ENCODE results near the gene AP2A2. TPM values are rescaled to one million over a fixed set of nuclear protein-coding genes. Genes with fewer than 3 reads are reported as not detected.

The AP2A2 gene
- total RNA-seq, 2 experiments from 2014 or later: 24.9 to 43.0 TPM

- no peak overlapping the region for H3K4me2 ChIP-seq (ENCODE audit: low read length)
Observed at GRCh38 chr11:992577-992976, 66.9 kb downstream of the AP2A2 start.

DNA sequence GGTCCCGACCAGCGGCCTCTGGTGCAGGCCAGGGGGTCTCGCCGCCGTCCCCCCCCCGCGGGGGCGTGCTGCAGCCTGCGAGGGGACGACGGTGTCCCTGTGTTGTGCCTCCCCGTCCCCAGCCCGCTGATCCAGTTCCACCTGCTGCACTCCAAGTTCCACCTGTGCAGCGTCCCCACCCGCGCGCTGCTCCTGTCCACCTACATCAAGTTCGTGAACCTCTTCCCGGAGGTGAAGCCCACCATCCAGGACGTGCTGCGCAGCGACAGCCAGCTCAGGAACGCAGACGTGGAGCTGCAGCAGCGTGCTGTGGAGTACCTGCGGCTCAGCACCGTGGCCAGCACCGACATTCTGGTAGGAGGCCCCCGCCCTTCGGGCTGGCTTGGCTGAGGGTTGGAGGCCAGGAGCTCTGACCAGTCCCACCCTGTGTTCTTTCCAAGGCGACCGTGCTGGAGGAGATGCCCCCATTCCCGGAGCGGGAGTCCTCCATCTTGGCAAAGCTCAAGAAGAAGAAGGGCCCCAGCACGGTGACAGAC lies 68.0 kb downstream of the AP2A2 start:
- no peaks in the 10 kb centered on the region for H3K4me1 ChIP-seq (ENCODE audit: insufficient read depth, low read length, poor library complexity, severe bottlenecking)
- no peak for DNase-seq (ENCODE audit: low spot score)
- POLR2A ChIA-PET: no interaction called here
- intact Hi-C loops (cut with micrococcal nuclease; ENCODE audit: unreplicated experiment): no loop called here
- H3K27ac ChIP-seq (ENCODE audit: low read depth, low read length, poor library complexity, severe bottlenecking): no peak overlapping the region
- no peak overlapping the region for H3K4me2 ChIP-seq (ENCODE audit: low read length)
- no peak overlapping the region for H2AFZ ChIP-seq (ENCODE audit: low read length)
- TF ChIP-seq EZH2phosphoT487 (IDR thresholded peaks at IDR 0.05; ENCODE audit: borderline replicate concordance, low read depth, low read length) (no peak), CTCF (conservative IDR thresholded peaks at IDR 0.05; ENCODE audit: low read length) (no peak)
- no peaks in the 10 kb centered on the region for H3K9me2 ChIP-seq (ENCODE audit: insufficient read depth, low read length)
- H3K36me3 ChIP-seq (ENCODE audit: insufficient read depth, low read length): peaks cover 32% of the 10 kb centered on the region
- CTCF ChIA-PET (ENCODE audit: unreplicated experiment): no interaction called here
- no peaks in the 10 kb centered on the region for H3K79me2 ChIP-seq (ENCODE audit: insufficient read depth, low read depth, low read length)
- H4K20me1 ChIP-seq (ENCODE audit: insufficient read depth, low read length): no peaks in the 10 kb centered on the region
- no peak overlapping the region for H3K4me3 ChIP-seq (ENCODE audit: low read depth, low read length, poor library complexity, severe bottlenecking)
- no peaks in the 10 kb centered on the region for H3K9me3 ChIP-seq (ENCODE audit: low read length)
- no TSS peak for BruUV-seq (replicated peaks)

More at GRCh38 chr11:992577-992976, 66.9 kb downstream of the AP2A2 start:
- Histone ChIP-seq H3K9me3 (ENCODE audit: low read length) (no peaks in the 10 kb centered on the region), H3K4me1 (ENCODE audit: insufficient read depth, low read length, poor library complexity, severe bottlenecking) (no peaks in the 10 kb centered on the region), H3K36me3 (ENCODE audit: insufficient read depth, low read length) (peaks cover 35% of the 10 kb centered on the region), H4K20me1 (ENCODE audit: insufficient read depth, low read length) (no peaks in the 10 kb centered on the region), H2AFZ (ENCODE audit: low read length) (no peak overlapping the region), H3K27ac (ENCODE audit: low read depth, low read length, poor library complexity, severe bottlenecking) (no peak overlapping the region), H3K4me3 (ENCODE audit: low read depth, low read length, poor library complexity, severe bottlenecking) (no peak overlapping the region), H3K79me2 (ENCODE audit: insufficient read depth, low read depth, low read length) (no peaks in the 10 kb centered on the region), H3K9me2 (ENCODE audit: insufficient read depth, low read length) (no peaks in the 10 kb centered on the region)
- DNase-seq (ENCODE audit: low spot score): no peak
- ChIA-PET POLR2A (no interaction called here), CTCF (ENCODE audit: unreplicated experiment) (no interaction called here)
- intact Hi-C loops (cut with micrococcal nuclease; ENCODE audit: unreplicated experiment): no loop called here
- no TSS peak for BruUV-seq (replicated peaks)
- TF ChIP-seq CTCF (conservative IDR thresholded peaks at IDR 0.05; ENCODE audit: low read length) (no peak), EZH2phosphoT487 (IDR thresholded peaks at IDR 0.05; ENCODE audit: borderline replicate concordance, low read depth, low read length) (no peak)

DNA sequence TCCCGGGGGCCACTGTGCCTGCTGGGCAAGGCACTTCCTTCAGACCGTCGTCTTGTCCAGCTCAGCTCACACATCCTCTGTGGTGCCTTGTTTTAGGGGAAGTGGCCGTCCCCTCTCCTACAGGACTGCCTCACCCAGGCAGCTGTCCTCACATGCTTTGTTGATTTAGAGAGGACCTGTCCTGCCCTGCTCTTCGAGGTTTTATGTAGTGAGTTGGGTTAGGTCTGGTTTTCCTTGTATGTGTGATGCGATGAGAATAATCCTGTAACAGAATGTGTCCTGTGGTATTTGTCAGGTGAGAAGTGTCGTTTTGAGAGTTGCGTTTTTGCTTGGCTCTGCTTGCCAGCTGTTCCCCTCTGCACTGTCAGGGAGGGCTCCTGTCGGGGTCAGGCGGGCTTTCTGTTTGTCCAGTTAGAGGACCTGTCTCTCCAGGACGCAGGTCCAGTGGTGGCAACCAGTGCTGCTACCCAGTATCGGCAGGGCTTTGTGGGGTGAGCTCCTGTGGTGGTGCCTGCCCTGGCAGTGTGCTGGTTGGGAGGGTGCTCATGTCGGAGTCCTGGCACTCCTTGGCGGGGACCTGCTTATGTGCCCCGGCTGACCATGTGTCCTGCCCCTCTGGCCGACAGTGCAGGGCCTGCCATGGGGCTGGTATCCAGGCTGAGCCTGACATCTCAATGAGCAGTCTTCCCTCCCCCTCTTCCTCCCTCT lies 69.5 kb downstream of the AP2A2 start:
- H4K20me1 ChIP-seq (ENCODE audit: insufficient read depth, low read length): no peaks in the 10 kb centered on the region
- no peaks in the 10 kb centered on the region for H3K79me2 ChIP-seq (ENCODE audit: insufficient read depth, low read depth, low read length)
- ChIA-PET POLR2A (no interaction called here), CTCF (ENCODE audit: unreplicated experiment) (no interaction called here)
- H3K4me2 ChIP-seq (ENCODE audit: low read length): no peak overlapping the region
- no peak for DNase-seq (ENCODE audit: low spot score)
- TF ChIP-seq CTCF (conservative IDR thresholded peaks at IDR 0.05; ENCODE audit: low read length) (no peak), EZH2phosphoT487 (IDR thresholded peaks at IDR 0.05; ENCODE audit: borderline replicate concordance, low read depth, low read length) (no peak)
- H3K9me3 ChIP-seq (ENCODE audit: low read length): no peaks in the 10 kb centered on the region
- no peak overlapping the region for H2AFZ ChIP-seq (ENCODE audit: low read length)
- peaks cover 24% of the 10 kb centered on the region for H3K36me3 ChIP-seq (ENCODE audit: insufficient read depth, low read length)
- intact Hi-C loops (cut with micrococcal nuclease; ENCODE audit: unreplicated experiment): no loop called here
- H3K9me2 ChIP-seq (ENCODE audit: insufficient read depth, low read length): no peaks in the 10 kb centered on the region
- no TSS peak for BruUV-seq (replicated peaks)
- H3K4me3 ChIP-seq (ENCODE audit: low read depth, low read length, poor library complexity, severe bottlenecking): no peak overlapping the region
- no peaks in the 10 kb centered on the region for H3K4me1 ChIP-seq (ENCODE audit: insufficient read depth, low read length, poor library complexity, severe bottlenecking)
- no peak overlapping the region for H3K27ac ChIP-seq (ENCODE audit: low read depth, low read length, poor library complexity, severe bottlenecking)

Measured in OCI-LY7 (cell line).